NCI-H1417 treated with DMSO at 0.1 percent for 48 hours (cell line): ENCODE results near the gene SPRYD7.
"Not testable (repeated sequence)": the region's sequence is repeated elsewhere in the genome, so short reads cannot be mapped to it uniquely, and the experiment has no call there.

Experiments
- DNase-seq: peaks from one replicate; lab custom pipeline; 2025; lab: John Stamatoyannopoulos, UW

SPRYD7 gene

GRCh38 chr13:49936075-49936967, at the start of gene SPRYD7:
Gene SPRYD7, minus strand, starts transcription at chr13:49936340. Its CDS starts 105 bp downstream, at chr13:49936235.
- peak; percentile 97 for DNase-seq

- no peak for DNase-seq
Observed at GRCh38 chr13:49985129-49985528, 49.0 kb upstream of the SPRYD7 start.

GRCh38 chr13:49980266-49980665, 44.1 kb upstream of the SPRYD7 start:
- no peak for DNase-seq

- no peak for DNase-seq
Observed at GRCh38 chr13:49977992-49978391, 41.9 kb upstream of the SPRYD7 start.

GRCh38 chr13:49976314-49977258, 40.4 kb upstream of the SPRYD7 start:
- DNase-seq, result no peak

GRCh38 chr13:49975826-49976225, 39.7 kb upstream of the SPRYD7 start:
- no peak for DNase-seq

- no peak for DNase-seq
Observed at GRCh38 chr13:49972709-49973108, 36.6 kb upstream of the SPRYD7 start.

- no peak for DNase-seq
Observed at GRCh38 chr13:49967456-49967855, 31.3 kb upstream of the SPRYD7 start.

- DNase-seq, result no peak
Observed at GRCh38 chr13:49958321-49958720, 22.2 kb upstream of the SPRYD7 start.

- DNase-seq, result no peak
Observed at GRCh38 chr13:49956131-49956530, 20.0 kb upstream of the SPRYD7 start.

GRCh38 chr13:49954674-49955455, 18.7 kb upstream of the SPRYD7 start:
- DNase-seq, result no peak

- no peak for DNase-seq
Observed at GRCh38 chr13:49953560-49953959, 17.4 kb upstream of the SPRYD7 start.

- DNase-seq, result no peak
Observed at GRCh38 chr13:49951754-49952535, 15.8 kb upstream of the SPRYD7 start.

GRCh38 chr13:49948777-49949270, 12.7 kb upstream of the SPRYD7 start:
- DNase-seq, result not testable (repeated sequence)

- no peak for DNase-seq
Observed at GRCh38 chr13:49939321-49939720, 3.2 kb upstream of the SPRYD7 start.

- no peak for DNase-seq
Observed at GRCh38 chr13:49938921-49939320, 2.8 kb upstream of the SPRYD7 start.

- no peak for DNase-seq
Observed at GRCh38 chr13:49938314-49938713, 2.2 kb upstream of the SPRYD7 start.

GRCh38 chr13:49936968-49937273, 781 bp upstream of the SPRYD7 start:
- DNase-seq, result no peak

- DNase-seq, result no peak
Observed at GRCh38 chr13:49935171-49936074, 717 bp downstream of the SPRYD7 start.

- DNase-seq, result no peak
Observed at GRCh38 chr13:49933511-49933910, 2.6 kb downstream of the SPRYD7 start.
